ENCODE results near the gene CYS1.
"Not testable (repeated sequence)": the region's sequence is repeated elsewhere in the genome, so short reads cannot be mapped to it uniquely, and the experiment has no call there.

Gene CYS1

GRCh38 chr2:10028988-10029874 is 51.0 kb downstream of the CYS1 start:
- DNase-seq, result no peak

DNA sequence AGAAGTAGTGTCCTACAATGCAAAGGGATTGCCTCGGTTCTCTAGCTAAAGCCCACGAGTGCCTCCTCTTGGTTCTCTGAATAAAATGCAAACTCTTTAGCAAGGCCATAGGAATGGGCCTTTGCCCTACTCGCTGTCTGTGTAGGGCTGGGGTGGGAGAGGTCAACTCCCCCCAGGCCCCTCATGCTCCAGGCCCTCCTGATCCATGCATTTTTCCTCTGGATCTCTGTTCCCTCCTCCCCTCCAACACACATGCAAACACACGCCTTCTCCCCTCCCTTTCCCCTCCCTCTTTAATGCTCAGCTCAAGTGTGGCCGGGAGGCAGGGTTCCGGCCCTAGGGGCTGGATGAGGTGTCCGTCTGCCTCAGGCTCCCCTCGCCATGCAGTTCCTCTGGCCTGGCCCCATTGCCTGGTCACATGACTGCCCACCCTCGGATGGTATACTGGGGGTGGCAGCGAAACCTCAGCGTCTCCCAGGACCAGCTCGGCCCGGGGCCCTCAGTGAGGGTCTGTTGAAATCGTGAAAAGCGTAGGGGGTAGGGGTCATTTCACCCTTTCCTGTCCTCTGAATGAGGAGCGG is 51.7 kb downstream of the CYS1 start:
- no peak for DNase-seq

- DNase-seq, result no peak
These were observed 52.4 kb downstream of the CYS1 start for GRCh38 chr2:10027660-10028330.

GRCh38 chr2:10026940-10027569 is 53.2 kb downstream of the CYS1 start:
- DNase-seq, result no peak

- DNase-seq, result no peak
These were observed 57.1 kb downstream of the CYS1 start for GRCh38 chr2:10022966-10023662.

- DNase-seq, result no peak
These were observed 57.8 kb downstream of the CYS1 start for GRCh38 chr2:10022445-10022844.

GRCh38 chr2:10022041-10022421 is 58.2 kb downstream of the CYS1 start:
- DNase-seq, result no peak

DNA sequence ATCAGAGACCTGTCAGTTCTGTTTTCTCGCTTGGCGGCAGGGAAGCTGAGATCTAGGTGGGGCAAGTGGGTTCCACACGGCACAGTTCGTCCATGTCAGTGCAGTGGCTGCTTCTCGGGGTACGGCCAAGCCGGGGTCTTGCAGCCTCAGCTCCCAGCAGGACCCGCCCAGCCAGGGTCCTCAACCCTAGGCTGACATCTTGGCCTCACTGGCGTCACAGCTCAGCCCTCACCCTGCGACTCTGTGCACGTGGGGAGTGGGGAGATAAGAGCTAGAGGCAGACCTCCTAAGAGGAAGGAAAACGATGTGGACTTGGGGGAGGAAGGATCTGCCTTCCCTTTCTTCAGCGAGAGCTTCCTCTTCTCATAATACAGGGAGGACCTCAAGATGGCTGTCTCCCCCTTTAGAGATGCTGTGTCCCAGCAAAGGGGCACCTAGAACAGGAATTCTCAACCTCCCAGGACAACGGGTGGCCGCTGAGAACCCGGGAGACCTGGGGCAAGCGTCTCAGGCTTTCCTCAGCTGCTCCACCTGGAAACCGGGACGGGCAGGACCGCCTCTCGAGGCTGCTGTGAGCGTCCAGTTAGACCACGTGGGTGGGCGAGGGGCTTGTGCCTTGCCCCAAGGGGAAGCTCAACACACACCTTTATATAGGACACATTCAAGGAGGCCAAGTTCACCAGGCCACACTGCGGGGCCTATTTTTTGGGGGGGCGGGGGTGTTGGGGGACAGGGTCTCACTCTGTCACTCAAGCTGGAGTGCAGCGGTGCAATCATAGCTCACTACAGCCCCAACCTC is 60.4 kb downstream of the CYS1 start:
- DNase-seq, result no peak

DNA sequence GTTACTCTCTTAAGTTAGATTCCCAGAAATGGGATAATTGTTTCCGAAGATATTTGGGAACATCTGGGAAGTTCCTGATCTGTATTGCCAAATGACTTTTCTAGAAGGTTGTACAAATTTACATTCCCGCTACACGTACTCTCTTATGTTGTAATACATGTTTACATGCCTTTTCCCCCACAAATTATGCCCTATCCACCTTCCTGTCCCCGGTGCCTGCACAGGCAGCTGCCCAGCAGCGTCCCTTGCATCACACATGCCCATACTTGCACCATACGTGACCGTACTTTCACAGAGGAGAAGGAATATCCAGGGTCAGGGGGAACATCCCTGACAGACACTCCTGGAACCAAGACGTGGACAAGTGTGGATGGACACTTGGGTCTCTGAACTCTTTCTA is 61.0 kb downstream of the CYS1 start:
- DNase-seq, result no peak

DNA sequence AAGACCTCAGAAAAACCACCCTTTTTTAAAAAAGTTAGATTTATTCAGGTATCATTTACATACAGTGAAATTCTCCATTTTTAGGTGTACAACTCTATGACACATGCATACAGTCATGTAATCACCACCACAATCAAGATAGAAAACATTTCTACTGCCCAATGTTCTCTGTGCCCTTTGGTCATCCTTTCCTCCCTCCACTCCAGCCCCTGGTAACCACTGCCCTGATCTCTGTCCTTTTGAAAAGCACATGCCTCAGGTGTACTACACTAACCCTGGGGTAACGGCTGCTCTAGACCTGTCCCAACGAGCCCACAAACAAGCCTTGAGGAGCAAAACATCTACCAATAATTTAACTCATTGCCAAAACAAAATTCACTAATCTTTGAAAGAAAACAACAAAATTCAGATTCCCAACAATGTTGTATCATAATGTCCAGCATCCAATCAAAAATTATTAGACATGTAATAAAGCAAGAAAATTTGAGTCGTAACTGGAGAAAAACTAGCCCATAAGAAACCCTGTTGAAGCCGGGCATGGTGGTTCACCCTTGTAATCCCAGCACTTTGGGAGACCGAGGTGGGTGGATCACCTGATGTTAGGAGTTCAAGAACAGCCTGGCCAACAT is 62.8 kb downstream of the CYS1 start:
- no peak for DNase-seq

DNA sequence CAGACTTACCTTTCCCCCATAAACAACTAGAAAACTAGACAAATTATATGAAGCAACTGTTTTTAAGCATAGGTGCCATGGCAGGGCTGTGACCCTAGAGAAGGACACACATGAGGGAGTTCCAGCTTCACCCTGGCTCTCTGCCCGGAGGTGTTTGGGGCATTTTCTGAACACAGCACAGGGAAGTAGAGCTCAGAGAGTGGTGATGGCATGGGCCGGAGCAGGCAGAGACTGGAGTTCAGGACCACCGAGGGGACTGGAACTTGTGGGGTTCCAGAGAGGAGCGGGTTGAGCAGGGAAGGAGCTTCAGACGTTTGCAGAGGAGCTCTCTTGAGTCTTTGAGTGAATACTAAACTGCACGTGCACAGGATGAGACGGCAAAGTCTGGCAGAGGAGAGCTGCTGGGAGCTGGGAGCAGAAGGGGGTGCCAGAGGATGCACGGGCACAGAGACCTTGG is 63.4 kb downstream of the CYS1 start:
- DNase-seq, result no peak

GRCh38 chr2:10016001-10016801 is 64.0 kb downstream of the CYS1 start:
- DNase-seq, result no peak

GRCh38 chr2:10015376-10015989 is 64.7 kb downstream of the CYS1 start:
- DNase-seq, result not testable (repeated sequence)

GRCh38 chr2:10014418-10015190 is 65.6 kb downstream of the CYS1 start:
- DNase-seq, result no peak

GRCh38 chr2:10013651-10014417 is 66.4 kb downstream of the CYS1 start:
- DNase-seq, result not testable (repeated sequence)

- DNase-seq, result no peak
These were observed 67.2 kb downstream of the CYS1 start for GRCh38 chr2:10012963-10013461.

DNA sequence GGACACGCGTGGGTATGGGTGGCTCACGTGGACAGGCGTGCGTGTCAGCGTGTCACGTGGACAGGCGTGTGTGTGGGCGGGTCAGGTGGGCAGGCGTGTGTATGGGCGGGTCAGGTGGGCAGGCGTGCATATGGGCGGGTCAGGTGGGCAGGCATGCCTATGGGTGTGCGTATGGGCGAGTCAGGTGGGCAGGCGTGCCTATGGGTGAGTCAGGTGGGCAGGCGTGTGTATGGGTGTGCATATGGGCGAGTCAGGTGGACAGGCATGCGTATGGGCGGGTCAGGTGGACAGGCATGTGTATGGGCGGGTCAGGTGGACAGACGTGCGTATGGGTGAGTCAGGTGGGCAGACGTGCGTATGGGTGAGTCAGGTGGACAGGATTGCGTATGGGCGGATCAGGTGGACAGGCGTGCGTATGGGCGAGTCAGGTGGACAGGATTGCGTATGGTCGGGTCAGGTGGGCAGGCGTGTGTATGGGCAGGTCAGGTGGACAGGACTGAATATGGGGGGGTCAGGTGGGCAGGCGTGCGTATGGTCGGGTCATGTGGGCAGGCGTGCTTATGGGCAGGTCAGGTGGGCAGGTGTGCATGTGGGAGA is 67.7 kb downstream of the CYS1 start:
- DNase-seq, result not testable (repeated sequence)
